DND-41 (cell line): ENCODE measurements around the gene SNX32.
A peak's percentile ranks its signal among the peaks of the same experiment; 100 is the strongest.

Experiments used
- ATAC-seq: fragments of 200-7000 bp; cut with Tn5 transposase; 3 replicates; pipeline ENCODE4 v1.9.1; 2021; ENCODE audit warnings: low read depth; ENCODE audit not compliant: insufficient read depth
- DNase-seq: peaks from one replicate; pipeline ENCODE4 v3.0.0-alpha.2; 2020
- H2AFZ ChIP-seq: 2 replicates; pipeline ENCODE4 v1.6.0; 2012; ENCODE audit warnings: low read depth, low read length
- H3K27ac ChIP-seq: 2 replicates; pipeline ENCODE4 v1.5.1; 2012; ENCODE audit warnings: low read length, inconsistent platforms
- H3K27me3 ChIP-seq: fragments of 200-600 bp; sonication (generic); 2 replicates; pipeline ENCODE4 v1.6.0; 2012; ENCODE audit warnings: low read length, mild to moderate bottlenecking, inconsistent platforms; ENCODE audit not compliant: insufficient read depth, poor library complexity
- H3K36me3 ChIP-seq: 2 replicates; pipeline ENCODE4 v1.5.1; 2012; ENCODE audit warnings: low read length, inconsistent platforms; ENCODE audit not compliant: insufficient read depth
- H3K4me1 ChIP-seq: 2 replicates; pipeline ENCODE4 v1.5.1; 2012; ENCODE audit warnings: mild to moderate bottlenecking, low read length; ENCODE audit not compliant: insufficient read depth
- H3K4me2 ChIP-seq: 2 replicates; pipeline ENCODE4 v1.6.0; 2012; ENCODE audit warnings: mild to moderate bottlenecking, moderate library complexity, low read length, inconsistent platforms; ENCODE audit not compliant: insufficient read depth
- H3K4me3 ChIP-seq, 2 experiments: fragments of 200-600 bp in 1 of 2; shearing (Covaris generic) in 1 of 2; 2 replicates each; pipeline ENCODE4 v1.5.1; 2012 to 2016; ENCODE audit warnings: inconsistent platforms in 2 of 2, low read length in 2 of 2, mild to moderate bottlenecking in 2 of 2, low read depth in 1 of 2, moderate library complexity in 1 of 2
- H3K79me2 ChIP-seq: 2 replicates; pipeline ENCODE4 v1.6.0; 2012; ENCODE audit warnings: low read length, inconsistent platforms; ENCODE audit not compliant: insufficient read depth
- H3K9ac ChIP-seq: 2 replicates; pipeline ENCODE4 v1.6.0; 2012; ENCODE audit warnings: low read depth, mild to moderate bottlenecking, inconsistent platforms, low read length, moderate library complexity
- H3K9me3 ChIP-seq: 2 replicates; pipeline ENCODE4 v1.5.1; 2012; ENCODE audit warnings: low read length, moderate library complexity, mild to moderate bottlenecking, inconsistent platforms; ENCODE audit not compliant: insufficient read depth, severe bottlenecking
- H4K20me1 ChIP-seq: 2 replicates; pipeline ENCODE4 v1.6.0; 2012; ENCODE audit warnings: low read length; ENCODE audit not compliant: insufficient read depth
- EZH2 ChIP-seq: IDR thresholded peaks from 3 replicates; pipeline ENCODE4 v1.6.1; 2012; ENCODE audit warnings: borderline replicate concordance, low read depth, mild to moderate bottlenecking, moderate library complexity, low read length, inconsistent platforms; ENCODE audit not compliant: severe bottlenecking
- TF ChIP-seq, protein P1 (sequence below): IDR thresholded peaks from 2 replicates; pipeline ENCODE4 v1.5.1; 2012; ENCODE audit warnings: borderline replicate concordance, low read length, moderate library complexity, mild to moderate bottlenecking; ENCODE audit not compliant: poor library complexity, severe bottlenecking; ENCODE audit errors: extremely low read depth

The SNX32 gene

GRCh38 chr11:65868907-65869306 is 35.1 kb downstream of the SNX32 start:
- Histone ChIP-seq H3K4me2 (no peak overlapping the region), H3K79me2 (no peaks in the 10 kb centered on the region), H3K4me3 (no peak overlapping the region), H4K20me1 (peaks cover 24% of the 10 kb centered on the region), H3K36me3 (peaks cover 35% of the 10 kb centered on the region), H3K9ac (no peak overlapping the region), H3K4me1 (peaks cover 19% of the 10 kb centered on the region), H3K27me3 (no peaks in the 10 kb centered on the region), H3K27ac (no peak overlapping the region), H3K9me3 (no peaks in the 10 kb centered on the region), H2AFZ (no peak overlapping the region)
- ATAC-seq (no peak), DNase-seq (no peak)
- TF ChIP-seq, protein P1, sequence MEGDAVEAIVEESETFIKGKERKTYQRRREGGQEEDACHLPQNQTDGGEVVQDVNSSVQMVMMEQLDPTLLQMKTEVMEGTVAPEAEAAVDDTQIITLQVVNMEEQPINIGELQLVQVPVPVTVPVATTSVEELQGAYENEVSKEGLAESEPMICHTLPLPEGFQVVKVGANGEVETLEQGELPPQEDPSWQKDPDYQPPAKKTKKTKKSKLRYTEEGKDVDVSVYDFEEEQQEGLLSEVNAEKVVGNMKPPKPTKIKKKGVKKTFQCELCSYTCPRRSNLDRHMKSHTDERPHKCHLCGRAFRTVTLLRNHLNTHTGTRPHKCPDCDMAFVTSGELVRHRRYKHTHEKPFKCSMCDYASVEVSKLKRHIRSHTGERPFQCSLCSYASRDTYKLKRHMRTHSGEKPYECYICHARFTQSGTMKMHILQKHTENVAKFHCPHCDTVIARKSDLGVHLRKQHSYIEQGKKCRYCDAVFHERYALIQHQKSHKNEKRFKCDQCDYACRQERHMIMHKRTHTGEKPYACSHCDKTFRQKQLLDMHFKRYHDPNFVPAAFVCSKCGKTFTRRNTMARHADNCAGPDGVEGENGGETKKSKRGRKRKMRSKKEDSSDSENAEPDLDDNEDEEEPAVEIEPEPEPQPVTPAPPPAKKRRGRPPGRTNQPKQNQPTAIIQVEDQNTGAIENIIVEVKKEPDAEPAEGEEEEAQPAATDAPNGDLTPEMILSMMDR: no peak

GRCh38 chr11:65869643-65870306 is 36.0 kb downstream of the SNX32 start:
- peaks cover 15% of the 10 kb centered on the region for H4K20me1 ChIP-seq
- H3K4me3 ChIP-seq: no peak overlapping the region
- H3K79me2 ChIP-seq: no peaks in the 10 kb centered on the region
- no peak overlapping the region for H3K4me2 ChIP-seq
- no peaks in the 10 kb centered on the region for H3K9me3 ChIP-seq
- DNase-seq (no peak), ATAC-seq (0 out of 3 replicates have a peak, but pooled peaks have one; percentile 2)
- H3K9ac ChIP-seq: no peak overlapping the region
- H3K27me3 ChIP-seq: no peaks in the 10 kb centered on the region
- H3K4me1 ChIP-seq: peaks cover 19% of the 10 kb centered on the region
- no peak overlapping the region for H3K27ac ChIP-seq
- peaks cover 27% of the 10 kb centered on the region for H3K36me3 ChIP-seq
- H2AFZ ChIP-seq: no peak overlapping the region
- TF ChIP-seq EZH2: no peak
- TF ChIP-seq, protein P1: no peak

DNA sequence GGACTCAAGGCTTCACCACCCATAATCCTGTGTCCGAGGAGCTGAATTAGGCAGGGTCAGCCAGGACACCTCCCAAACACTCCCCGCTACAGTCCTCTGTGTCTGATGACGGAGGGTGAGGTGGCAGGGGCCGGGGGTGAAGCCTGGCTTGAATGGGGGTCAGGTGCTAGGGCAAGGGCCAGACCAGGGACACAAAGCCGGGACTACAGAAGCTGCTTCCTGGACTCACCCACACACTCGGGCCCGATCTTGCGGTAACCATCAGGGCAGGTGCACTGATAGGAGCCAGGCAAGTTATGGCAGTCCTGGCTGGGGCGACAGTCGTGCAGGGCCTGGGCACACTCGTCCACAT is 36.5 kb downstream of the SNX32 start:
- Histone ChIP-seq H2AFZ (no peak overlapping the region), H3K79me2 (no peaks in the 10 kb centered on the region), H3K4me2 (no peak overlapping the region), H3K4me3 (no peak overlapping the region), H4K20me1 (peaks cover 10% of the 10 kb centered on the region), H3K9me3 (no peaks in the 10 kb centered on the region), H3K4me1 (peaks cover 19% of the 10 kb centered on the region), H3K27me3 (no peaks in the 10 kb centered on the region), H3K36me3 (peaks cover 21% of the 10 kb centered on the region), H3K27ac (no peak overlapping the region), H3K9ac (no peak overlapping the region)
- no peak for TF ChIP-seq EZH2
- TF ChIP-seq, protein P1: no peak
- DNase-seq (no peak), ATAC-seq (no peak)
